Parathyroid adenoma (tissue), 2 donors: Measurements from ENCODE around the gene OXLD1.

Source experiments
- H2AFZ ChIP-seq: fragments of 300-600 bp; sonication (generic); one replicate; pipeline ENCODE4 v1.7.0; 2017; ENCODE audit warnings: antibody characterized with exemption, mild to moderate bottlenecking
- H3K27ac ChIP-seq: fragments of 300-600 bp; sonication (generic); one replicate; pipeline ENCODE4 v1.7.0; 2017
- H3K27me3 ChIP-seq: fragments of 300-600 bp; sonication (generic); one replicate; pipeline ENCODE4 v1.7.0; 2017; ENCODE audit warnings: low read length; ENCODE audit not compliant: control insufficient read depth, insufficient read depth
- H3K36me3 ChIP-seq: fragments of 300-600 bp; sonication (generic); one replicate; pipeline ENCODE4 v1.7.0; 2017; ENCODE audit warnings: low read length; ENCODE audit not compliant: control insufficient read depth, insufficient read depth
- H3K4me1 ChIP-seq: fragments of 300-600 bp; sonication (generic); one replicate; pipeline ENCODE4 v1.7.0; 2017; ENCODE audit warnings: control low read depth
- H3K4me2 ChIP-seq: fragments of 300-600 bp; sonication (generic); one replicate; pipeline ENCODE4 v1.7.0; 2017; ENCODE audit warnings: low read length
- H3K4me3 ChIP-seq: fragments of 300-600 bp; sonication (generic); one replicate; pipeline ENCODE4 v1.7.0; 2017; ENCODE audit warnings: low read depth, low read length
- H3K79me2 ChIP-seq: fragments of 300-600 bp; sonication (generic); one replicate; pipeline ENCODE4 v1.7.0; 2017; ENCODE audit warnings: control low read depth
- H3K9ac ChIP-seq: fragments of 300-600 bp; sonication (generic); one replicate; pipeline ENCODE4 v1.7.0; 2017; ENCODE audit warnings: mild to moderate bottlenecking
- H3K9me3 ChIP-seq: fragments of 300-600 bp; sonication (generic); one replicate; pipeline ENCODE4 v1.7.0; 2017; ENCODE audit warnings: low read length; ENCODE audit not compliant: control insufficient read depth
- CTCF ChIP-seq: fragments of 300-600 bp; sonication (generic); IDR thresholded peaks from one replicate; pipeline ENCODE4 v1.7.0; 2017; ENCODE audit warnings: antibody characterized with exemption, mild to moderate bottlenecking
- donor health status: primary hyperparathyroidism.

Gene OXLD1

GRCh38 chr17:81685108-81685507 is 18.7 kb upstream of the OXLD1 start:
- no peaks in the 10 kb centered on the region for H3K27me3 ChIP-seq
- peak overlapping the region; percentile 88 for H3K4me2 ChIP-seq
- no peaks in the 10 kb centered on the region for H3K9me3 ChIP-seq
- peaks cover 55% of the 10 kb centered on the region for H3K79me2 ChIP-seq
- H3K27ac ChIP-seq = no peak overlapping the region
- no peak overlapping the region for H3K9ac ChIP-seq
- H3K4me1 ChIP-seq = peaks cover 11% of the 10 kb centered on the region
- TF ChIP-seq CTCF = no peak
- H3K36me3 ChIP-seq = no peaks in the 10 kb centered on the region
- no peak overlapping the region for H2AFZ ChIP-seq
- peak overlapping the region; percentile 72 for H3K4me3 ChIP-seq

- Histone ChIP-seq H3K27ac (no peak overlapping the region), H3K4me3 (peak overlapping the region; percentile 72), H3K4me2 (peak overlapping the region; percentile 88), H3K4me1 (peaks cover 11% of the 10 kb centered on the region), H3K27me3 (no peaks in the 10 kb centered on the region), H2AFZ (peak overlapping the region; percentile 86), H3K79me2 (peaks cover 55% of the 10 kb centered on the region), H3K9me3 (no peaks in the 10 kb centered on the region), H3K36me3 (no peaks in the 10 kb centered on the region), H3K9ac (peak overlapping the region; percentile 3)
- no peak for TF ChIP-seq CTCF
Observed at GRCh38 chr17:81684442-81684911, 18.1 kb upstream of the OXLD1 start.

- H3K4me3 ChIP-seq = peak within 1 kb of the TSS; percentile 94
- H3K36me3 ChIP-seq = no peaks in the 10 kb centered on the region
- TF ChIP-seq CTCF = no peak
- H3K79me2 ChIP-seq = peaks cover 50% of the 10 kb centered on the region
- H3K4me1 ChIP-seq = peaks cover 11% of the 10 kb centered on the region
- H2AFZ ChIP-seq = peak within 1 kb of the TSS; percentile 86
- H3K27ac ChIP-seq = peak within 1 kb of the TSS; percentile 63
- H3K4me2 ChIP-seq = peak within 1 kb of the TSS; percentile 88
- H3K9ac ChIP-seq = peak within 1 kb of the TSS; percentile 58
- no peaks in the 10 kb centered on the region for H3K27me3 ChIP-seq
- no peaks in the 10 kb centered on the region for H3K9me3 ChIP-seq
Observed at GRCh38 chr17:81683584-81684441, 17.4 kb upstream of the OXLD1 start, which contains the start of the genes ARL16 and HGS. TSS of gene ARL16 (minus strand) at chr17:81683797. CDS start at chr17:81683753, 44 bp downstream. TSS of gene HGS (plus strand) at chr17:81684011. CDS start at chr17:81684067, 56 bp downstream.

- no peaks in the 10 kb centered on the region for H3K36me3 ChIP-seq
- H3K4me2 ChIP-seq = peak overlapping the region; percentile 77
- TF ChIP-seq CTCF = no peak
- peak overlapping the region; percentile 86 for H2AFZ ChIP-seq
- H3K4me3 ChIP-seq = peak overlapping the region; percentile 94
- peak overlapping the region; percentile 58 for H3K9ac ChIP-seq
- H3K9me3 ChIP-seq = no peaks in the 10 kb centered on the region
- peak overlapping the region; percentile 63 for H3K27ac ChIP-seq
- no peaks in the 10 kb centered on the region for H3K27me3 ChIP-seq
- H3K4me1 ChIP-seq = peaks cover 11% of the 10 kb centered on the region
- peaks cover 46% of the 10 kb centered on the region for H3K79me2 ChIP-seq
Observed at GRCh38 chr17:81683208-81683583, 16.8 kb upstream of the OXLD1 start.
